Stimulated activated naive CD8-positive, alpha-beta T cell treated with anti-CD3 and anti-CD28 coated beads, Interleukin-15, Interleukin-2, amounts not matched to agents 100 ng/mL and 50 ng/mL, for 24 hours (primary cell): ENCODE results near the gene GEMIN4.
A peak's percentile ranks its signal among the peaks of the same experiment; 100 is the strongest.
"Not testable (repeated sequence)": the region's sequence is repeated elsewhere in the genome, so short reads cannot be mapped to it uniquely, and the experiment has no call there.

Experiments used
- H3K27ac Mint-ChIP-seq: one replicate; pipeline ENCODE4 v1.8.0; 2021; ENCODE audit warnings: mild to moderate bottlenecking, mixed read lengths
- H3K27me3 Mint-ChIP-seq: one replicate; pipeline ENCODE4 v1.8.0; 2021; ENCODE audit warnings: mixed read lengths
- H3K36me3 Mint-ChIP-seq: one replicate; pipeline ENCODE4 v1.8.0; 2021; ENCODE audit warnings: low read depth, mixed read lengths
- H3K4me1 Mint-ChIP-seq: one replicate; pipeline ENCODE4 v1.8.0; 2021; ENCODE audit warnings: low read depth, mixed read lengths
- H3K4me3 Mint-ChIP-seq: one replicate; pipeline ENCODE4 v1.8.0; 2021; ENCODE audit warnings: mild to moderate bottlenecking, mixed read lengths
- H3K9me3 Mint-ChIP-seq: one replicate; pipeline ENCODE4 v1.8.0; 2021; ENCODE audit warnings: mixed read lengths

GEMIN4 gene

GRCh38 chr17:789160-789840 is 37.2 kb upstream of the GEMIN4 start:
- Mint-ChIP-seq H3K4me1 (peaks cover 11% of the 10 kb centered on the region), H3K4me3 (no peak overlapping the region), H3K27me3 (no peaks in the 10 kb centered on the region), H3K36me3 (peaks cover 56% of the 10 kb centered on the region), H3K27ac (no peak overlapping the region), H3K9me3 (no peaks in the 10 kb centered on the region)

GRCh38 chr17:788551-788950 is 36.5 kb upstream of the GEMIN4 start:
- Mint-ChIP-seq H3K27me3 (no peaks in the 10 kb centered on the region), H3K9me3 (no peaks in the 10 kb centered on the region), H3K27ac (no peak overlapping the region), H3K4me1 (peaks cover 19% of the 10 kb centered on the region), H3K36me3 (peaks cover 60% of the 10 kb centered on the region), H3K4me3 (no peak overlapping the region)

GRCh38 chr17:787641-788221 is 35.7 kb upstream of the GEMIN4 start:
- Mint-ChIP-seq H3K9me3 (no peaks in the 10 kb centered on the region), H3K4me3 (no peak overlapping the region), H3K36me3 (peaks cover 66% of the 10 kb centered on the region), H3K4me1 (peaks cover 27% of the 10 kb centered on the region), H3K27ac (no peak overlapping the region), H3K27me3 (no peaks in the 10 kb centered on the region)

GRCh38 chr17:785901-786300 is 33.8 kb upstream of the GEMIN4 start:
- H3K27me3 Mint-ChIP-seq, H3K9me3 Mint-ChIP-seq, H3K27ac Mint-ChIP-seq, H3K4me3 Mint-ChIP-seq: not testable (repeated sequence)
- Mint-ChIP-seq H3K36me3 (peaks cover 58% of the 10 kb centered on the region), H3K4me1 (peaks cover 34% of the 10 kb centered on the region)

- Mint-ChIP-seq H3K27ac (peak overlapping the region; percentile 82), H3K27me3 (no peaks in the 10 kb centered on the region), H3K36me3 (peaks cover 49% of the 10 kb centered on the region), H3K4me3 (peak overlapping the region; percentile 97), H3K9me3 (no peaks in the 10 kb centered on the region), H3K4me1 (peaks cover 39% of the 10 kb centered on the region)
Observed at GRCh38 chr17:784143-784542, 32.1 kb upstream of the GEMIN4 start.

GRCh38 chr17:781805-782731 is 30.0 kb upstream of the GEMIN4 start, which contains the start of the genes GLOD4 and MRM3:
GLOD4 (minus strand) TSS chr17:782280; CDS start chr17:782255, 25 bp downstream.
MRM3 (plus strand) TSS chr17:782353; CDS start chr17:782379, 26 bp downstream.
- Mint-ChIP-seq H3K4me3 (peak within 1 kb of the TSS; percentile 97), H3K36me3 (peaks cover 50% of the 10 kb centered on the region), H3K4me1 (peaks cover 39% of the 10 kb centered on the region), H3K27me3 (no peaks in the 10 kb centered on the region), H3K9me3 (no peaks in the 10 kb centered on the region), H3K27ac (peak within 1 kb of the TSS; percentile 95)

- Mint-ChIP-seq H3K4me1 (peaks cover 33% of the 10 kb centered on the region), H3K9me3 (no peaks in the 10 kb centered on the region), H3K36me3 (peaks cover 71% of the 10 kb centered on the region), H3K4me3 (no peak overlapping the region), H3K27me3 (no peaks in the 10 kb centered on the region), H3K27ac (peak overlapping the region; percentile 26)
Observed at GRCh38 chr17:778096-778495, 26.0 kb upstream of the GEMIN4 start.

- H3K9me3 Mint-ChIP-seq, result no peaks in the 10 kb centered on the region
- peaks cover 87% of the 10 kb centered on the region for H3K36me3 Mint-ChIP-seq
- no peaks in the 10 kb centered on the region for H3K27me3 Mint-ChIP-seq
- H3K4me3 Mint-ChIP-seq, result peak overlapping the region; percentile 67
- peaks cover 26% of the 10 kb centered on the region for H3K4me1 Mint-ChIP-seq
- peak overlapping the region; percentile 89 for H3K27ac Mint-ChIP-seq
Observed at GRCh38 chr17:774313-774584, 22.2 kb upstream of the GEMIN4 start.

GRCh38 chr17:773467-774312 is 21.6 kb upstream of the GEMIN4 start:
- no peaks in the 10 kb centered on the region for H3K9me3 Mint-ChIP-seq
- peak overlapping the region; percentile 67 for H3K4me3 Mint-ChIP-seq
- H3K4me1 Mint-ChIP-seq, result peaks cover 26% of the 10 kb centered on the region
- H3K27me3 Mint-ChIP-seq, result no peaks in the 10 kb centered on the region
- H3K36me3 Mint-ChIP-seq, result peaks cover 89% of the 10 kb centered on the region
- peak overlapping the region; percentile 89 for H3K27ac Mint-ChIP-seq

GRCh38 chr17:773016-773415 is 21.0 kb upstream of the GEMIN4 start:
- Mint-ChIP-seq H3K9me3 (no peaks in the 10 kb centered on the region), H3K36me3 (peaks cover 86% of the 10 kb centered on the region), H3K27me3 (no peaks in the 10 kb centered on the region), H3K27ac (no peak overlapping the region), H3K4me1 (peaks cover 26% of the 10 kb centered on the region), H3K4me3 (no peak overlapping the region)

GRCh38 chr17:767076-767475 is 15.0 kb upstream of the GEMIN4 start:
- Mint-ChIP-seq H3K36me3 (peaks cover 59% of the 10 kb centered on the region), H3K4me3 (no peak overlapping the region), H3K27ac (no peak overlapping the region)

GRCh38 chr17:760371-760770 is 8.3 kb upstream of the GEMIN4 start:
- H3K4me1 Mint-ChIP-seq, result no peaks in the 10 kb centered on the region
- H3K27me3 Mint-ChIP-seq, result no peaks in the 10 kb centered on the region
- H3K9me3 Mint-ChIP-seq, result no peaks in the 10 kb centered on the region
- H3K36me3 Mint-ChIP-seq, result peaks cover 58% of the 10 kb centered on the region
- no peak overlapping the region for H3K4me3 Mint-ChIP-seq
- H3K27ac Mint-ChIP-seq, result no peak overlapping the region

More at GRCh38 chr17:767076-767475, 15.0 kb upstream of the GEMIN4 start:
- H3K9me3 Mint-ChIP-seq, result no peaks in the 10 kb centered on the region
- no peaks in the 10 kb centered on the region for H3K4me1 Mint-ChIP-seq
- H3K27me3 Mint-ChIP-seq, result no peaks in the 10 kb centered on the region

GRCh38 chr17:759964-760363 is 7.9 kb upstream of the GEMIN4 start:
- Mint-ChIP-seq H3K4me1 (no peaks in the 10 kb centered on the region), H3K27ac (no peak overlapping the region), H3K9me3 (no peaks in the 10 kb centered on the region), H3K27me3 (no peaks in the 10 kb centered on the region), H3K36me3 (peaks cover 54% of the 10 kb centered on the region), H3K4me3 (no peak overlapping the region)

GRCh38 chr17:756010-756567 is 4.0 kb upstream of the GEMIN4 start:
- not testable (repeated sequence) for H3K27me3 Mint-ChIP-seq, H3K27ac Mint-ChIP-seq, H3K4me3 Mint-ChIP-seq, H3K9me3 Mint-ChIP-seq
- Mint-ChIP-seq H3K36me3 (peaks cover 45% of the 10 kb centered on the region), H3K4me1 (peaks cover 15% of the 10 kb centered on the region)
